H1 (cell line): ENCODE measurements around the gene PIGM. TPM values are rescaled to one million over a fixed set of nuclear protein-coding genes. Genes with fewer than 3 reads are reported as not detected.
A peak's percentile ranks its signal among the peaks of the same experiment; 100 is the strongest.

Experiments used
- CTCF ChIA-PET: fragments of 300-600 bp; sonication (Branson Sonifier 250); formaldehyde crosslinking; loops from one replicate; lab custom pipeline; 2021; ENCODE audit not compliant: partially characterized antibody; lab: Charles Lee
- POLR2A ChIA-PET: fragments of 300-600 bp; sonication (Branson Sonifier 250); formaldehyde crosslinking; loops from one replicate; lab custom pipeline; 2021; ENCODE audit warnings: inconsistent platforms; ENCODE audit not compliant: partially characterized antibody; lab: Charles Lee
- DNase-seq, 2 experiments: peaks; one replicate each; pipeline versions ENCODE4 v3.0.0 to v3.0.0-alpha.2; 2010 to 2022; ENCODE audit warnings: low spot score in 2 of 2, low read depth in 1 of 2, mixed read lengths in 1 of 2
- FAIRE-seq: peaks from 2 replicates; lab custom pipeline; 2011; peaks lifted over from hg19 to GRCh38; lab: Jason Lieb, UNC
- H2AFZ ChIP-seq: 2 replicates; pipeline ENCODE4 v1.8.1; 2012; ENCODE audit warnings: low read length, inconsistent platforms
- H2AK5ac ChIP-seq: 2 replicates; pipeline ENCODE4 v1.6.1; 2013; ENCODE audit warnings: low read depth, low read length
- H2BK120ac ChIP-seq: replicated peaks from 2 replicates; pipeline ENCODE3; 2013; ENCODE audit warnings: low read depth, low read length, inconsistent platforms
- H2BK12ac ChIP-seq: 2 replicates; pipeline ENCODE4 v1.6.1; 2013; ENCODE audit warnings: low read depth, low read length
- H2BK15ac ChIP-seq: 2 replicates; pipeline ENCODE4 v1.6.1; 2013; ENCODE audit warnings: low read length
- H2BK20ac ChIP-seq: 2 replicates; pipeline ENCODE4 v1.6.1; 2013; ENCODE audit warnings: low read length
- H2BK5ac ChIP-seq: 2 replicates; pipeline ENCODE4 v1.6.1; 2013; ENCODE audit warnings: low read depth, low read length
- H3K14ac ChIP-seq: 2 replicates; pipeline ENCODE4 v1.6.1; 2013; ENCODE audit warnings: inconsistent platforms; ENCODE audit not compliant: insufficient read length
- H3K18ac ChIP-seq: 2 replicates; pipeline ENCODE4 v1.6.1; 2013; ENCODE audit warnings: low read length; ENCODE audit errors: extremely low read depth
- H3K23ac ChIP-seq: 2 replicates; pipeline ENCODE4 v1.6.1; 2013; ENCODE audit warnings: inconsistent platforms; ENCODE audit not compliant: insufficient read length
- H3K23me2 ChIP-seq: 2 replicates; pipeline ENCODE4 v1.6.1; 2013; ENCODE audit warnings: low read depth, low read length
- H3K27ac ChIP-seq: 2 replicates; pipeline ENCODE4 v1.6.1; 2011; ENCODE audit warnings: low read depth, low read length, inconsistent platforms
- H3K27me3 ChIP-seq, 4 experiments: replicated peaks in 1 of 4; 1 replicate in 1 of 4; 2 replicates in 3 of 4; pipeline versions ENCODE4 v1.6.1 to v1.8.1; 2011 to 2013; ENCODE audit warnings: low read length in 3 of 4, mild to moderate bottlenecking in 3 of 4, inconsistent platforms in 2 of 4, mixed read lengths in 2 of 4, moderate library complexity in 1 of 4; ENCODE audit not compliant: control insufficient read depth in 3 of 4, insufficient read depth in 3 of 4; ENCODE audit errors: extremely low read depth in 1 of 4
- H3K36me3 ChIP-seq, 4 experiments: 2 replicates each; pipeline versions ENCODE4 v1.6.1 to v1.8.1; 2011 to 2013; ENCODE audit warnings: mild to moderate bottlenecking in 4 of 4, low read length in 3 of 4, moderate library complexity in 2 of 4, control low read depth in 1 of 4, inconsistent platforms in 1 of 4; ENCODE audit not compliant: insufficient read depth in 4 of 4, control insufficient read depth in 2 of 4
- H3K4ac ChIP-seq: replicated peaks from 2 replicates; pipeline ENCODE3; 2013; ENCODE audit warnings: low read length, low read depth, mixed read lengths, inconsistent platforms; ENCODE audit not compliant: insufficient read length
- H3K4me1 ChIP-seq, 4 experiments: replicated peaks in 1 of 4; 1 replicate in 1 of 4; 2 replicates in 3 of 4; pipeline versions ENCODE4 v1.6.1 to v1.8.1; 2011 to 2013; ENCODE audit warnings: low read length in 3 of 4, inconsistent platforms in 2 of 4, mixed read lengths in 1 of 4; ENCODE audit not compliant: insufficient read depth in 4 of 4, control insufficient read depth in 3 of 4
- H3K4me2 ChIP-seq, 2 experiments: 2 replicates each; pipeline versions ENCODE4 v1.6.1 to v1.8.1; 2011 to 2013; ENCODE audit warnings: low read depth in 2 of 2, low read length in 2 of 2, control low read depth in 1 of 2, inconsistent platforms in 1 of 2, mild to moderate bottlenecking in 1 of 2; ENCODE audit not compliant: insufficient read depth in 1 of 2
- H3K4me3 ChIP-seq, 4 experiments: fragments of 200-600, 300-600 bp in 1 of 4; sonication (generic), shearing (Covaris generic), sonication (Bioruptor Twin) in 1 of 4; 2 replicates each; pipeline versions ENCODE4 v1.5.1 to v1.8.1; 2011 to 2016; ENCODE audit warnings: low read length in 4 of 4, low read depth in 3 of 4, control low read depth in 2 of 4, inconsistent platforms in 2 of 4, mild to moderate bottlenecking in 2 of 4, mixed read lengths in 1 of 4, moderate library complexity in 1 of 4; ENCODE audit not compliant: insufficient read depth in 2 of 4; ENCODE audit errors: extremely low read depth in 1 of 4
- H3K56ac ChIP-seq: replicated peaks from 2 replicates; pipeline ENCODE3; 2013; ENCODE audit warnings: low read depth, mild to moderate bottlenecking, mixed read lengths, low read length, inconsistent platforms; ENCODE audit not compliant: insufficient read length
- H3K79me1 ChIP-seq: 2 replicates; pipeline ENCODE4 v1.6.1; 2013; ENCODE audit warnings: low read depth, low read length, control low read depth
- H3K79me2 ChIP-seq, 2 experiments: 2 replicates each; pipeline versions ENCODE4 v1.6.1 to v1.8.1; 2012 to 2013; ENCODE audit warnings: low read length in 2 of 2, mild to moderate bottlenecking in 2 of 2, inconsistent platforms in 1 of 2; ENCODE audit not compliant: insufficient read depth in 2 of 2, control insufficient read depth in 1 of 2
- H3K9ac ChIP-seq, 4 experiments: replicated peaks in 1 of 4; 1 replicate in 1 of 4; 2 replicates in 3 of 4; pipeline versions ENCODE4 v1.6.1 to v1.8.1; 2011 to 2013; ENCODE audit warnings: low read depth in 3 of 4, low read length in 3 of 4, control low read depth in 2 of 4, mild to moderate bottlenecking in 2 of 4, moderate library complexity in 2 of 4, inconsistent platforms in 1 of 4; ENCODE audit errors: extremely low read depth in 1 of 4
- H3K9me3 ChIP-seq, 2 experiments: 2 replicates each; pipeline versions ENCODE4 v1.6.1 to v1.8.1; 2012 to 2013; ENCODE audit warnings: mild to moderate bottlenecking in 2 of 2, moderate library complexity in 2 of 2, control low read depth in 1 of 2, inconsistent platforms in 1 of 2, low read depth in 1 of 2, low read length in 1 of 2, mixed read lengths in 1 of 2; ENCODE audit not compliant: insufficient read depth in 2 of 2
- H4K20me1 ChIP-seq, 2 experiments: replicated peaks in 1 of 2; 2 replicates each; pipeline versions ENCODE3 to v1.8.1; 2011 to 2013; ENCODE audit warnings: inconsistent platforms in 2 of 2, low read length in 2 of 2, mild to moderate bottlenecking in 1 of 2; ENCODE audit not compliant: insufficient read depth in 2 of 2, control insufficient read depth in 1 of 2
- H4K5ac ChIP-seq: 2 replicates; pipeline ENCODE4 v1.6.1; 2013; ENCODE audit warnings: low read length, low read depth, mixed read lengths, inconsistent platforms; ENCODE audit not compliant: insufficient read length
- H4K8ac ChIP-seq: 2 replicates; pipeline ENCODE4 v1.8.0; 2013; ENCODE audit warnings: mild to moderate bottlenecking, moderate library complexity, low read length, inconsistent platforms; ENCODE audit not compliant: insufficient read depth; ENCODE audit errors: extremely low read depth
- H4K91ac ChIP-seq: replicated peaks from 2 replicates; pipeline ENCODE3; 2013; ENCODE audit warnings: low read length, mixed read lengths, inconsistent platforms; ENCODE audit not compliant: insufficient read length
- ATF3 ChIP-seq: IDR thresholded peaks from 2 replicates; pipeline ENCODE4 v1.6.1; 2011; ENCODE audit warnings: low read depth, mild to moderate bottlenecking, low read length; ENCODE audit not compliant: insufficient read depth
- HDAC6 ChIP-seq: IDR thresholded peaks from one replicate; pipeline ENCODE4 v1.7.1; 2012; ENCODE audit warnings: low read depth, mild to moderate bottlenecking, inconsistent platforms, low read length, moderate library complexity
- KDM1A ChIP-seq: fragments of 200-600, 300-600 bp; sonication (generic); IDR thresholded peaks from 2 replicates; pipeline ENCODE4 v1.7.1; 2016; ENCODE audit warnings: mild to moderate bottlenecking, low read length, borderline replicate concordance
- PHF8 ChIP-seq: fragments of 200-600 bp; sonication (generic); conservative IDR thresholded peaks from 2 replicates; pipeline ENCODE4 v1.7.1; 2012; ENCODE audit warnings: low read depth, mild to moderate bottlenecking, inconsistent platforms, low read length, moderate library complexity
- RXRA ChIP-seq: IDR thresholded peaks from 2 replicates; pipeline ENCODE4 v1.6.1; 2011; ENCODE audit warnings: low read depth, mild to moderate bottlenecking, low read length, moderate library complexity; ENCODE audit not compliant: insufficient read depth
- SIN3A ChIP-seq, 2 experiments: IDR thresholded peaks in 1 of 2; conservative IDR thresholded peaks in 1 of 2; 2 replicates each; pipeline ENCODE4 v1.6.1; 2011 to 2012; ENCODE audit warnings: low read length in 2 of 2, improper control_type of control experiment in 1 of 2, low read depth in 1 of 2, mild to moderate bottlenecking in 1 of 2
- SP1 ChIP-seq: IDR thresholded peaks from 2 replicates; pipeline ENCODE4 v1.6.1; 2011; ENCODE audit warnings: low read depth, low read length
- WGBS, 2 experiments: shearing (Covaris generic) in 1 of 2; methylation state at CpG; one replicate each; pipeline versions ENCODE4 v1.1.6 to v1.1.7; 2013 to 2015; ENCODE audit warnings: low lambda C conversion rate in 2 of 2, mixed read lengths in 2 of 2, inconsistent platforms in 1 of 2, low coverage in 1 of 2, missing lambda C conversion rate in 1 of 2; ENCODE audit not compliant: insufficient replicate concordance in 2 of 2, insufficient coverage in 1 of 2, insufficient read length in 1 of 2; ENCODE audit errors: extremely low coverage in 1 of 2, missing lambda C conversion rate in 1 of 2; 5-methylcytosine and 5-hydroxymethylcytosine counted together
- polyA plus RNA-seq, 7 experiments: library from polyadenylated mRNA; depleted of rRNA in 3 of 7; stranded (reverse) in 5 of 7; unstranded in 2 of 7; fragments of >200 nt in 5 of 7; fragments of 200-250 nt in 2 of 7; gene quantifications; 1 replicate in 5 of 7; 2 replicates in 1 of 7; 4 replicates in 1 of 7; pipeline versions ENCODE4 v1.2.1 to v1.2.3, GENCODE V29; 2011 to 2013; ENCODE audit warnings: missing spikeins in 2 of 7, mixed read lengths in 2 of 7
- total RNA-seq: library from RNA; stranded (reverse); fragmentation: NEBNext Ultra II Directional; extraction: Animal tissue kit (Norgen Biotek cat#: 25700); gene quantifications from 2 replicates; pipeline ENCODE4 v1.2.1, GENCODE V29; 2021

Gene PIGM
- total and polyA plus RNA-seq, 2 of the 8 experiments (the other 6 are each of a cell fraction or from before 2014, with no cell fraction given) = 5.4 to 6.0 TPM

DNA sequence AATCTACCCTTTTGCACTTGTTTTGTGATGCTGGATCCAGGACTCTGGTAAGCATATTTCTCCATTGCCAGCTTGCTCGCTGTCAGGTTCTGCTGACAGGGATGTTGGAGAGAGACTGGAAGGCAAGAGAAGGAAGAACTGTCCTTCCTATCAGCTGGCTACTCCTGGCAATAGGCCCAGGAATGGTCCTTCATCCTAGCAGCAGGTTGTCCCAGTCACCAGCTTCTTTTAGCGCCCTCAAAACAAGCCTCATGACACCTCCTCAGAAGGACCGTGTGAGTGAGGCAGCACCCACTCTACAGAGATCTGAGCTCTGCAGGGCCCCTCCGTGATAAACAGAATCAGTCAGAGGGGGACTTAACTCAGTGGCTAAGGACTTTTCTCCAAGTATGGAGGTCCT, 44.6 kb downstream of the PIGM start:
- CTCF ChIA-PET = interaction anchor here (0.7 to 8.9 kb wide), 3 partner anchors 17 to 523 kb away, joined by 3 to 98 read pairs (median 3); no protein-coding TSS in a partner anchor
- Histone ChIP-seq H2BK15ac (no peak overlapping the region), H4K91ac (no peak overlapping the region), H3K36me3 (no peaks in the 10 kb centered on the region), H3K9me3 (peaks cover 0 to 5% of the 10 kb centered on the region in 2 experiments; a peak in 1 of 4 replicates), H2AK5ac (no peak overlapping the region), H3K79me1 (no peaks in the 10 kb centered on the region), H3K4me2 (no peak overlapping the region), H3K9ac (no peak overlapping the region), H4K5ac (no peak overlapping the region), H2AFZ (no peak overlapping the region), H2BK12ac (no peak overlapping the region), H3K27me3 (no peaks in the 10 kb centered on the region), H3K4ac (no peak overlapping the region), H3K27ac (no peak overlapping the region), H4K8ac (no peak overlapping the region), H3K56ac (no peak overlapping the region), H3K4me1 (0 out of 7 replicates have a peak, but pooled peaks cover 0 to 2% (median 0%) of the 10 kb centered on the region in 4 experiments), H3K4me3 (no peak overlapping the region), H2BK5ac (no peak overlapping the region), H3K14ac (no peak overlapping the region), H3K79me2 (no peaks in the 10 kb centered on the region), H3K23me2 (no peaks in the 10 kb centered on the region; the same call in 1 of the 2 replicates), H3K18ac (no peak overlapping the region), H2BK120ac (no peak overlapping the region), H3K23ac (no peak overlapping the region), H4K20me1 (no peaks in the 10 kb centered on the region), H2BK20ac (no peak overlapping the region)
- no peak for FAIRE-seq
- POLR2A ChIA-PET = interaction anchor here (1.1 kb wide), 1 partner anchor 41 kb away, joined by 3 read pairs; the partner anchor contains the start of gene IGSF9
- peak in 1 of 2 experiments; percentile 23 for DNase-seq
- 94% methylated on average over 4 of the region's 4 CpGs; no CpG with 5 or more reads in 1 of the 2 experiments for WGBS, 2 experiments
- no peak for TF ChIP-seq SIN3A (conservative IDR thresholded peaks at IDR 0.05 in 1 of 2, IDR thresholded peaks at IDR 0.05 in 1 of 2; ENCODE audit: low read depth in 1 of 2, low read length in 2 of 2)
- TF ChIP-seq KDM1A = no peak
- no peak for TF ChIP-seq RXRA
- no peak for TF ChIP-seq PHF8
- no peak for TF ChIP-seq ATF3
- TF ChIP-seq SP1 = no peak
- no peak for TF ChIP-seq HDAC6
